HS-27A (cell line): Measurements from ENCODE around the gene SAP30L.

ENCODE experiments used
- DNase-seq: peaks from one replicate; pipeline ENCODE4 v3.0.0-alpha.2; 2012; ENCODE audit warnings: low read depth, missing footprints

SAP30L gene

GRCh38 chr5:154445422-154446194 is at the start of gene SAP30L:
Gene SAP30L, plus strand, starts transcription at chr5:154445997. Its CDS starts 608 bp downstream, at chr5:154446605.
- DNase-seq: peak; percentile 55

GRCh38 chr5:154396128-154396527 is 49.7 kb upstream of the SAP30L start:
- DNase-seq: no peak

- no peak for DNase-seq
These were observed 48.0 kb upstream of the SAP30L start for GRCh38 chr5:154397652-154398406.

- no peak for DNase-seq
These were observed 45.1 kb upstream of the SAP30L start for GRCh38 chr5:154400678-154401077.

GRCh38 chr5:154401355-154401754 is 44.4 kb upstream of the SAP30L start:
- no peak for DNase-seq

GRCh38 chr5:154401931-154402330 is 43.9 kb upstream of the SAP30L start:
- DNase-seq: no peak

- no peak for DNase-seq
These were observed 43.2 kb upstream of the SAP30L start for GRCh38 chr5:154402611-154403010.

- DNase-seq: no peak
These were observed 42.6 kb upstream of the SAP30L start for GRCh38 chr5:154403234-154403633.

GRCh38 chr5:154403776-154404387 is 41.9 kb upstream of the SAP30L start:
- DNase-seq: no peak

GRCh38 chr5:154405078-154405792 is 40.6 kb upstream of the SAP30L start:
- peak; percentile 7 for DNase-seq

- no peak for DNase-seq
These were observed 39.6 kb upstream of the SAP30L start for GRCh38 chr5:154406231-154406630.

GRCh38 chr5:154406826-154407225 is 39.0 kb upstream of the SAP30L start:
- DNase-seq: no peak

- no peak for DNase-seq
These were observed 37.0 kb upstream of the SAP30L start for GRCh38 chr5:154408811-154409210.

- DNase-seq: no peak
These were observed 36.5 kb upstream of the SAP30L start for GRCh38 chr5:154409230-154409840.

- no peak for DNase-seq
These were observed 35.8 kb upstream of the SAP30L start for GRCh38 chr5:154410008-154410407.

GRCh38 chr5:154410786-154411185 is 35.0 kb upstream of the SAP30L start:
- DNase-seq: no peak

GRCh38 chr5:154411338-154411737 is 34.5 kb upstream of the SAP30L start:
- DNase-seq: no peak

GRCh38 chr5:154412316-154412715 is 33.5 kb upstream of the SAP30L start:
- no peak for DNase-seq

GRCh38 chr5:154412925-154413324 is 32.9 kb upstream of the SAP30L start:
- DNase-seq: no peak

GRCh38 chr5:154415114-154415513 is 30.7 kb upstream of the SAP30L start:
- no peak for DNase-seq

- DNase-seq: no peak
These were observed 27.4 kb upstream of the SAP30L start for GRCh38 chr5:154418344-154418820.

- no peak for DNase-seq
These were observed 26.6 kb upstream of the SAP30L start for GRCh38 chr5:154419236-154419635.
